Head of caudate nucleus (tissue), 42 donors: ENCODE results near the gene LTBP2.

Source experiments
- DNase-seq, 42 donors: peaks; one replicate each; pipeline versions ENCODE4 v3.0.0 to v3.0.0-alpha.2; 2020 to 2021; ENCODE audit warnings: mixed read lengths in 7 of 42
- intact Hi-C: fragments of 100-400 bp; cut with DNase I; formaldehyde crosslinking; loops from one replicate; pipeline ENCODE4 v1.15.0; 2022

LTBP2 gene

GRCh38 chr14:74579447-74580274 lies 32.4 kb downstream of the LTBP2 start:
- intact Hi-C loops: no loop called here

GRCh38 chr14:74578479-74578878 lies 33.6 kb downstream of the LTBP2 start:
- no peak for DNase-seq
- intact Hi-C loops: no loop called here

More at GRCh38 chr14:74579447-74580274, 32.4 kb downstream of the LTBP2 start:
- DNase-seq: peak in 4 of 42 donors; percentile 45 to 62 (median 52)

- no peak for DNase-seq
- intact Hi-C loops: no loop called here
Measured at GRCh38 chr14:74577948-74578275, 34.1 kb downstream of the LTBP2 start.

GRCh38 chr14:74577247-74577947 lies 34.6 kb downstream of the LTBP2 start:
- intact Hi-C loops: no loop called here
- peak in 1 of 42 donors; percentile 46 for DNase-seq

- no peak for DNase-seq
- intact Hi-C loops: no loop called here
Measured at GRCh38 chr14:74575936-74576335, 36.1 kb downstream of the LTBP2 start.

GRCh38 chr14:74575507-74575906 lies 36.5 kb downstream of the LTBP2 start:
- DNase-seq: peak in 20 of 42 donors; percentile 29 to 79 (median 58)

GRCh38 chr14:74574706-74575105 lies 37.3 kb downstream of the LTBP2 start:
- intact Hi-C loops: no loop called here
- no peak for DNase-seq

More at GRCh38 chr14:74575507-74575906, 36.5 kb downstream of the LTBP2 start:
- intact Hi-C loops: no loop called here

GRCh38 chr14:74574090-74574433 lies 38.0 kb downstream of the LTBP2 start:
- intact Hi-C loops: no loop called here
- no peak for DNase-seq

GRCh38 chr14:74573421-74574089 lies 38.5 kb downstream of the LTBP2 start:
- no peak for DNase-seq
- intact Hi-C loops: no loop called here

- DNase-seq: no peak
- intact Hi-C loops: no loop called here
Measured at GRCh38 chr14:74572726-74573301, 39.2 kb downstream of the LTBP2 start.

- DNase-seq: peak in 15 of 42 donors; percentile 18 to 74 (median 49)
- intact Hi-C loops: no loop called here
Measured at GRCh38 chr14:74571901-74572725, 39.9 kb downstream of the LTBP2 start.

GRCh38 chr14:74571441-74571841 lies 40.6 kb downstream of the LTBP2 start:
- intact Hi-C loops: no loop called here
- no peak for DNase-seq

- DNase-seq: no peak
- intact Hi-C loops: no loop called here
Measured at GRCh38 chr14:74570696-74571095, 41.3 kb downstream of the LTBP2 start.

GRCh38 chr14:74569806-74570591 lies 42.0 kb downstream of the LTBP2 start:
- intact Hi-C loops: no loop called here
- DNase-seq: peak in 2 of 42 donors; percentile 42 to 48

- intact Hi-C loops: no loop called here
- DNase-seq: no peak
Measured at GRCh38 chr14:74569387-74569786, 42.6 kb downstream of the LTBP2 start.

- DNase-seq: no peak
- intact Hi-C loops: no loop called here
Measured at GRCh38 chr14:74568911-74569310, 43.1 kb downstream of the LTBP2 start.

- no peak for DNase-seq
- intact Hi-C loops: no loop called here
Measured at GRCh38 chr14:74568380-74568649, 43.7 kb downstream of the LTBP2 start.

- intact Hi-C loops: no loop called here
Measured at GRCh38 chr14:74567646-74568379, 44.2 kb downstream of the LTBP2 start.

More at GRCh38 chr14:74567646-74568379, 44.2 kb downstream of the LTBP2 start:
- DNase-seq: no peak
